GM18867 (cell line): ENCODE results near the gene HNRNPF.

ENCODE experiments used
- ATAC-seq: cut with Tn5 transposase; IDR thresholded peaks from one replicate; pipeline ENCODE4 v1.9.1; 2021; ENCODE audit warnings: mild to moderate bottlenecking, moderate library complexity; ENCODE audit not compliant: unreplicated experiment

HNRNPF gene

GRCh38 chr10:43421519-43421918 is 12.5 kb upstream of the HNRNPF start:
- ATAC-seq, result no peak

GRCh38 chr10:43421201-43421507 is 12.2 kb upstream of the HNRNPF start:
- peak; percentile 3 for ATAC-seq

- ATAC-seq, result peak; percentile 86
Measured at GRCh38 chr10:43420369-43421200, 11.6 kb upstream of the HNRNPF start.

- ATAC-seq, result no peak
Measured at GRCh38 chr10:43419997-43420368, 11.0 kb upstream of the HNRNPF start.

- no peak for ATAC-seq
Measured at GRCh38 chr10:43417950-43418768, 9.2 kb upstream of the HNRNPF start.

- ATAC-seq, result no peak
Measured at GRCh38 chr10:43415544-43415943, 6.6 kb upstream of the HNRNPF start.

GRCh38 chr10:43411536-43411935 is 2.5 kb upstream of the HNRNPF start:
- no peak for ATAC-seq

- ATAC-seq, result no peak
Measured at GRCh38 chr10:43410345-43410744, 1.4 kb upstream of the HNRNPF start.

- no peak for ATAC-seq
Measured at GRCh38 chr10:43409385-43410109, 561 bp upstream of the HNRNPF start.

GRCh38 chr10:43408331-43408709 is 666 bp downstream of the HNRNPF start:
- ATAC-seq, result no peak

GRCh38 chr10:43407576-43408330 is 1.2 kb downstream of the HNRNPF start:
- peak; percentile 51 for ATAC-seq

- ATAC-seq, result peak; percentile 29
Measured at GRCh38 chr10:43407148-43407575, 1.8 kb downstream of the HNRNPF start.

GRCh38 chr10:43404704-43405084 is 4.3 kb downstream of the HNRNPF start:
- no peak for ATAC-seq

- ATAC-seq, result no peak
Measured at GRCh38 chr10:43403911-43404703, 4.9 kb downstream of the HNRNPF start.

GRCh38 chr10:43402880-43403452 is 6.0 kb downstream of the HNRNPF start:
- no peak for ATAC-seq

GRCh38 chr10:43402176-43402575 is 6.8 kb downstream of the HNRNPF start:
- ATAC-seq, result no peak

GRCh38 chr10:43401627-43402026 is 7.4 kb downstream of the HNRNPF start:
- no peak for ATAC-seq

GRCh38 chr10:43399320-43400310 is 9.4 kb downstream of the HNRNPF start:
- ATAC-seq, result no peak

- ATAC-seq, result no peak
Measured at GRCh38 chr10:43398939-43399319, 10.1 kb downstream of the HNRNPF start.
